GM12878 (cell line): ENCODE results near the gene SCAMP5. TPM values are rescaled to one million over a fixed set of nuclear protein-coding genes. Genes with fewer than 3 reads are reported as not detected.

ENCODE experiments used
- EGR1 ChIP-seq, 2 experiments: IDR thresholded peaks; 1 replicate in 1 of 2; 2 replicates in 1 of 2; pipeline ENCODE4 v1.6.1; 2011 to 2012; ENCODE audit warnings: low read depth in 2 of 2, low read length in 2 of 2, borderline replicate concordance in 1 of 2, mild to moderate bottlenecking in 1 of 2, moderate library complexity in 1 of 2
- ETV6 ChIP-seq, 2 experiments: fragments of 450-650 bp in 1 of 2; IDR thresholded peaks in 1 of 2; conservative IDR thresholded peaks in 1 of 2; 2 replicates each; pipeline ENCODE4 v1.6.1; 2014; ENCODE audit warnings: antibody characterized with exemption in 1 of 2, borderline replicate concordance in 1 of 2, low read depth in 1 of 2, mild to moderate bottlenecking in 1 of 2, moderate library complexity in 1 of 2
- FOS ChIP-seq: IDR thresholded peaks from 3 replicates; pipeline ENCODE4 v1.6.1; 2011; ENCODE audit warnings: borderline replicate concordance; ENCODE audit not compliant: insufficient read length; ENCODE audit errors: extremely low read depth
- FOXM1 ChIP-seq: IDR thresholded peaks from 2 replicates; pipeline ENCODE4 v1.6.1; 2012; ENCODE audit warnings: low read depth, mild to moderate bottlenecking, inconsistent platforms, low read length, moderate library complexity
- IKZF2 ChIP-seq, 2 experiments: fragments of 450-650 bp; IDR thresholded peaks; 2 replicates each; pipeline ENCODE4 v1.6.1; 2017; ENCODE audit warnings: mild to moderate bottlenecking in 2 of 2, moderate library complexity in 2 of 2
- MLLT1 ChIP-seq: fragments of 450-650 bp; IDR thresholded peaks from 2 replicates; pipeline ENCODE4 v1.6.1; 2016; ENCODE audit warnings: mild to moderate bottlenecking
- MTA2 ChIP-seq: fragments of 450-650 bp; IDR thresholded peaks from 2 replicates; pipeline ENCODE4 v1.6.1; 2016; ENCODE audit warnings: low read depth, mild to moderate bottlenecking, moderate library complexity
- NFYB ChIP-seq: IDR thresholded peaks from 2 replicates; pipeline ENCODE4 v1.6.1; 2011; ENCODE audit warnings: low read depth, mild to moderate bottlenecking, low read length, improper control_type of control experiment, moderate library complexity; ENCODE audit not compliant: insufficient read depth
- PML ChIP-seq: IDR thresholded peaks from 2 replicates; pipeline ENCODE4 v1.6.1; 2012; ENCODE audit warnings: low read length, inconsistent platforms
- POLR2A ChIP-seq: IDR thresholded peaks from 2 replicates; pipeline ENCODE4 v1.6.1; 2011; ENCODE audit warnings: low read depth, mild to moderate bottlenecking, low read length
- RFX5 ChIP-seq: IDR thresholded peaks from 2 replicates; pipeline ENCODE4 v1.6.1; 2011; ENCODE audit warnings: low read depth, low read length, improper control_type of control experiment
- SIX5 ChIP-seq: IDR thresholded peaks from 2 replicates; pipeline ENCODE4 v1.6.1; 2011; ENCODE audit warnings: mild to moderate bottlenecking, low read depth, low read length, moderate library complexity; ENCODE audit not compliant: severe bottlenecking
- SMC3 ChIP-seq: IDR thresholded peaks from 2 replicates; pipeline ENCODE4 v1.6.1; 2011; ENCODE audit warnings: low read length, improper control_type of control experiment, borderline replicate concordance
- SREBF2 ChIP-seq: IDR thresholded peaks from 2 replicates; pipeline ENCODE4 v1.6.1; 2012; ENCODE audit warnings: mild to moderate bottlenecking, low read length
- YBX1 ChIP-seq: fragments of 450-650 bp; IDR thresholded peaks from 2 replicates; pipeline ENCODE4 v1.6.1; 2016; ENCODE audit warnings: antibody characterized with exemption
- YY1 ChIP-seq: IDR thresholded peaks from 2 replicates; pipeline ENCODE4 v1.6.1; 2011; ENCODE audit warnings: low read depth, mild to moderate bottlenecking, low read length
- ZBTB4 ChIP-seq: fragments of 450-650 bp; formaldehyde crosslinking; IDR thresholded peaks from 2 replicates; pipeline ENCODE4 v1.4.0; 2022; ENCODE audit warnings: mild to moderate bottlenecking, moderate library complexity
- polyA plus RNA-seq, 11 experiments: library from polyadenylated mRNA; depleted of rRNA in 4 of 11; unstranded in 6 of 11; stranded (reverse) in 5 of 11; fragments of >200 nt; fragmentation: Nextera tagmentation in 4 of 11; fragmentation: Illumina TruSeq in 1 of 11; extraction: Ambion mirVana in 4 of 11; extraction: Trizol in 1 of 11; gene quantifications; 1 replicate in 1 of 11; 2 replicates in 10 of 11; pipeline versions ENCODE4 v1.2.1 to v1.2.3, GENCODE V29; 2011 to 2016; ENCODE audit warnings: inconsistent platforms in 2 of 11, missing spikeins in 2 of 11, low read depth in 1 of 11
- total RNA-seq, 4 experiments: library from RNA; depleted of rRNA in 3 of 4; stranded (reverse); fragments of >200 nt in 3 of 4; fragmentation: Illumina TruSeq in 1 of 4; extraction: Trizol in 1 of 4; gene quantifications; 2 replicates each; pipeline versions ENCODE4 v1.2.1 to v1.2.3, GENCODE V29; 2013 to 2021
- TF ChIP-seq, protein P1 (sequence below): fragments of 450-650 bp; IDR thresholded peaks from 2 replicates; pipeline ENCODE4 v1.6.1; 2017; ENCODE audit warnings: mild to moderate bottlenecking, moderate library complexity
- TF ChIP-seq, protein P2 (sequence below): fragments of 450-650 bp; IDR thresholded peaks from 2 replicates; pipeline ENCODE4 v1.6.1; 2017; ENCODE audit warnings: mild to moderate bottlenecking, low read depth, inconsistent platforms; ENCODE audit not compliant: poor library complexity, severe bottlenecking

The SCAMP5 gene
- total and polyA plus RNA-seq, 10 of the 15 experiments (the other 5 are each of a cell fraction or from before 2014, with no cell fraction given) = 1.6 to 41.6 (median 16.9) TPM

DNA sequence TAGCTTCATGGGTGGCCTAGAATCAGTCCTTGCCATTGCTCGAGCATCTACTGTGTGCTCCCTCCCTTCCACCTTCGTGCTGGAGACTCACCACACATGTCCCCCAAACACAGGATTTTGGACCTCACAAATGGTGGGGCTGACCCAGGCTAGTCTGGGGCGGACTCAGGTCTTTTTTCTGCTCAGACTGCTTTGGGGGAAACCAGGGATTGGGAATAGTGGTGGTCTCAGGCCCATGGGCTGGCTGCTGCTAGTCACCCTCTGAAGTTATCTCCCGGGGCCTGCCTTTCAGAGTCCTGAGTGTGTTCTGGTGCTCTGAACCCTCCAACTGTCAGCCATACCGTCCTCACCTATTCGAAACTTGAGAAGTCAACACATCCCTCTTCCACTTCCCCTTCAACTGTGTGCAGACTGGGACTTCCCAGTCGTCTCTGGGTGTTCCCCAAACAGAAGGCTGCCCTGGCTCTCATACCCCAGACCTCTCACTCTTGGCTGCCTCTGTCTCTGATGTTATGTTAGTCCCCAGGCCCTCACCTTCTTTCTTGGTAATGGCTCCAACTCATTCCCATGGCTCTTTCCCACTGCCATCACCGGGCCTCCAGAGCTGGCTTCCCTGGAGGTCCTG, 74.0 kb downstream of the SCAMP5 start (continued):
- TF ChIP-seq SIX5 = peak; percentile 11
- peak; percentile 77 for TF ChIP-seq MTA2
- no peak for TF ChIP-seq SREBF2
- TF ChIP-seq EGR1 (IDR thresholded peaks at IDR 0.05; ENCODE audit: borderline replicate concordance in 1 of 2, low read depth in 2 of 2, low read length in 2 of 2) = 0 out of 3 replicates have a peak, but pooled peaks of 1 of the 2 experiments have one; percentile 20
- TF ChIP-seq YBX1 = no peak
- peak; percentile 46; the same call in 1 of the 2 replicates for TF ChIP-seq MLLT1
- TF ChIP-seq SMC3 = peak; percentile 43; the same call in 1 of the 2 replicates
- TF ChIP-seq NFYB = no peak
- TF ChIP-seq RFX5 = no peak
- TF ChIP-seq YY1 = peak; percentile 89
- no peak for TF ChIP-seq ZBTB4
- no peak; the same call in 1 of the 2 replicates for TF ChIP-seq FOXM1
- TF ChIP-seq, protein P1, sequence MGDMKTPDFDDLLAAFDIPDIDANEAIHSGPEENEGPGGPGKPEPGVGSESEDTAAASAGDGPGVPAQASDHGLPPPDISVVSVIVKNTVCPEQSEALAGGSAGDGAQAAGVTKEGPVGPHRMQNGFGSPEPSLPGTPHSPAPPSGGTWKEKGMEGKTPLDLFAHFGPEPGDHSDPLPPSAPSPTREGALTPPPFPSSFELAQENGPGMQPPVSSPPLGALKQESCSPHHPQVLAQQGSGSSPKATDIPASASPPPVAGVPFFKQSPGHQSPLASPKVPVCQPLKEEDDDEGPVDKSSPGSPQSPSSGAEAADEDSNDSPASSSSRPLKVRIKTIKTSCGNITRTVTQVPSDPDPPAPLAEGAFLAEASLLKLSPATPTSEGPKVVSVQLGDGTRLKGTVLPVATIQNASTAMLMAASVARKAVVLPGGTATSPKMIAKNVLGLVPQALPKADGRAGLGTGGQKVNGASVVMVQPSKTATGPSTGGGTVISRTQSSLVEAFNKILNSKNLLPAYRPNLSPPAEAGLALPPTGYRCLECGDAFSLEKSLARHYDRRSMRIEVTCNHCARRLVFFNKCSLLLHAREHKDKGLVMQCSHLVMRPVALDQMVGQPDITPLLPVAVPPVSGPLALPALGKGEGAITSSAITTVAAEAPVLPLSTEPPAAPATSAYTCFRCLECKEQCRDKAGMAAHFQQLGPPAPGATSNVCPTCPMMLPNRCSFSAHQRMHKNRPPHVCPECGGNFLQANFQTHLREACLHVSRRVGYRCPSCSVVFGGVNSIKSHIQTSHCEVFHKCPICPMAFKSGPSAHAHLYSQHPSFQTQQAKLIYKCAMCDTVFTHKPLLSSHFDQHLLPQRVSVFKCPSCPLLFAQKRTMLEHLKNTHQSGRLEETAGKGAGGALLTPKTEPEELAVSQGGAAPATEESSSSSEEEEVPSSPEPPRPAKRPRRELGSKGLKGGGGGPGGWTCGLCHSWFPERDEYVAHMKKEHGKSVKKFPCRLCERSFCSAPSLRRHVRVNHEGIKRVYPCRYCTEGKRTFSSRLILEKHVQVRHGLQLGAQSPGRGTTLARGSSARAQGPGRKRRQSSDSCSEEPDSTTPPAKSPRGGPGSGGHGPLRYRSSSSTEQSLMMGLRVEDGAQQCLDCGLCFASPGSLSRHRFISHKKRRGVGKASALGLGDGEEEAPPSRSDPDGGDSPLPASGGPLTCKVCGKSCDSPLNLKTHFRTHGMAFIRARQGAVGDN = peak; percentile 96
- no peak for TF ChIP-seq FOS
- TF ChIP-seq IKZF2 (IDR thresholded peaks at IDR 0.05) = peak; percentile 88 to 90
- peak in 1 of 2 experiments; percentile 92; a peak in 2 of 4 replicates for TF ChIP-seq ETV6 (conservative IDR thresholded peaks at IDR 0.05 in 1 of 2, IDR thresholded peaks at IDR 0.05 in 1 of 2; ENCODE audit: borderline replicate concordance in 1 of 2, low read depth in 1 of 2)
- TF ChIP-seq, protein P2, sequence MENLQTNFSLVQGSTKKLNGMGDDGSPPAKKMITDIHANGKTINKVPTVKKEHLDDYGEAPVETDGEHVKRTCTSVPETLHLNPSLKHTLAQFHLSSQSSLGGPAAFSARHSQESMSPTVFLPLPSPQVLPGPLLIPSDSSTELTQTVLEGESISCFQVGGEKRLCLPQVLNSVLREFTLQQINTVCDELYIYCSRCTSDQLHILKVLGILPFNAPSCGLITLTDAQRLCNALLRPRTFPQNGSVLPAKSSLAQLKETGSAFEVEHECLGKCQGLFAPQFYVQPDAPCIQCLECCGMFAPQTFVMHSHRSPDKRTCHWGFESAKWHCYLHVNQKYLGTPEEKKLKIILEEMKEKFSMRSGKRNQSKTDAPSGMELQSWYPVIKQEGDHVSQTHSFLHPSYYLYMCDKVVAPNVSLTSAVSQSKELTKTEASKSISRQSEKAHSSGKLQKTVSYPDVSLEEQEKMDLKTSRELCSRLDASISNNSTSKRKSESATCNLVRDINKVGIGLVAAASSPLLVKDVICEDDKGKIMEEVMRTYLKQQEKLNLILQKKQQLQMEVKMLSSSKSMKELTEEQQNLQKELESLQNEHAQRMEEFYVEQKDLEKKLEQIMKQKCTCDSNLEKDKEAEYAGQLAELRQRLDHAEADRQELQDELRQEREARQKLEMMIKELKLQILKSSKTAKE = peak; percentile 91
- TF ChIP-seq POLR2A = peak; percentile 65
- TF ChIP-seq PML = no peak
